SK-N-SH treated with all-trans-retinoic acid at 6 μM for 48 hours (cell line): ENCODE data around the gene FLOT2.

Experiments
- POU6F1 ChIP-seq: fragments of 250-450 bp; sonication (Bioruptor Pico); IDR thresholded peaks from 2 replicates; pipeline ENCODE4 v1.8.0; 2021; ENCODE audit warnings: low read depth, mild to moderate bottlenecking, moderate library complexity, borderline replicate concordance
- TOX ChIP-seq: fragments of 250-450 bp; sonication (Bioruptor Pico); IDR thresholded peaks from 2 replicates; pipeline ENCODE4 v1.8.0; 2021; ENCODE audit warnings: mild to moderate bottlenecking, moderate library complexity, borderline replicate concordance
- ZC3H10 ChIP-seq: fragments of 250-450 bp; sonication (Bioruptor Pico); IDR thresholded peaks from 2 replicates; pipeline ENCODE4 v1.5.1; 2021; ENCODE audit warnings: mild to moderate bottlenecking, moderate library complexity
- ZNF8 ChIP-seq: fragments of 450-650 bp; formaldehyde crosslinking; IDR thresholded peaks from 2 replicates; pipeline ENCODE4 v1.5.0; 2020; ENCODE audit warnings: mild to moderate bottlenecking, moderate library complexity
- TF ChIP-seq, protein P1 (sequence below): fragments of 250-450 bp; sonication (Bioruptor Pico); IDR thresholded peaks from 2 replicates; pipeline ENCODE4 v1.5.1; 2020; ENCODE audit warnings: low read depth, mild to moderate bottlenecking, moderate library complexity
- TF ChIP-seq, protein P2 (sequence below): fragments of 250-450 bp; sonication (Bioruptor Pico); IDR thresholded peaks from 2 replicates; pipeline ENCODE4 v1.8.0; 2020; ENCODE audit warnings: mild to moderate bottlenecking, moderate library complexity, borderline replicate concordance

- TF ChIP-seq ZC3H10 (CRISPR knock-in tag) (no peak), TOX (CRISPR knock-in tag) (no peak), ZNF8 (CRISPR knock-in tag) (no peak), POU6F1 (CRISPR knock-in tag) (no peak)
- TF ChIP-seq, protein P1, sequence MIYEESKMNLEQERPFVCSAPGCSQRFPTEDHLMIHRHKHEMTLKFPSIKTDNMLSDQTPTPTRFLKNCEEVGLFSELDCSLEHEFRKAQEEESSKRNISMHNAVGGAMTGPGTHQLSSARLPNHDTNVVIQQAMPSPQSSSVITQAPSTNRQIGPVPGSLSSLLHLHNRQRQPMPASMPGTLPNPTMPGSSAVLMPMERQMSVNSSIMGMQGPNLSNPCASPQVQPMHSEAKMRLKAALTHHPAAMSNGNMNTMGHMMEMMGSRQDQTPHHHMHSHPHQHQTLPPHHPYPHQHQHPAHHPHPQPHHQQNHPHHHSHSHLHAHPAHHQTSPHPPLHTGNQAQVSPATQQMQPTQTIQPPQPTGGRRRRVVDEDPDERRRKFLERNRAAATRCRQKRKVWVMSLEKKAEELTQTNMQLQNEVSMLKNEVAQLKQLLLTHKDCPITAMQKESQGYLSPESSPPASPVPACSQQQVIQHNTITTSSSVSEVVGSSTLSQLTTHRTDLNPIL, result no peak
- TF ChIP-seq, protein P2, sequence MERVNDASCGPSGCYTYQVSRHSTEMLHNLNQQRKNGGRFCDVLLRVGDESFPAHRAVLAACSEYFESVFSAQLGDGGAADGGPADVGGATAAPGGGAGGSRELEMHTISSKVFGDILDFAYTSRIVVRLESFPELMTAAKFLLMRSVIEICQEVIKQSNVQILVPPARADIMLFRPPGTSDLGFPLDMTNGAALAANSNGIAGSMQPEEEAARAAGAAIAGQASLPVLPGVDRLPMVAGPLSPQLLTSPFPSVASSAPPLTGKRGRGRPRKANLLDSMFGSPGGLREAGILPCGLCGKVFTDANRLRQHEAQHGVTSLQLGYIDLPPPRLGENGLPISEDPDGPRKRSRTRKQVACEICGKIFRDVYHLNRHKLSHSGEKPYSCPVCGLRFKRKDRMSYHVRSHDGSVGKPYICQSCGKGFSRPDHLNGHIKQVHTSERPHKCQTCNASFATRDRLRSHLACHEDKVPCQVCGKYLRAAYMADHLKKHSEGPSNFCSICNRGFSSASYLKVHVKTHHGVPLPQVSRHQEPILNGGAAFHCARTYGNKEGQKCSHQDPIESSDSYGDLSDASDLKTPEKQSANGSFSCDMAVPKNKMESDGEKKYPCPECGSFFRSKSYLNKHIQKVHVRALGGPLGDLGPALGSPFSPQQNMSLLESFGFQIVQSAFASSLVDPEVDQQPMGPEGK, result no peak
Observed at GRCh38 chr17:28911411-28912045, 14.0 kb upstream of the FLOT2 start.
